Epithelial cell of proximal tubule (primary cell): ENCODE results near the gene NAPEPLD. TPM values are rescaled to one million over a fixed set of nuclear protein-coding genes. Genes with fewer than 3 reads are reported as not detected.

Experiments used
- DNase-seq: peaks from one replicate; pipeline ENCODE4 v3.0.0-alpha.2; 2011; ENCODE audit warnings: low read depth
- H3K4me3 ChIP-seq: 2 replicates; pipeline ENCODE4 v1.5.1; 2011; ENCODE audit warnings: low read depth, mild to moderate bottlenecking, low read length
- total RNA-seq: library from RNA; depleted of rRNA; stranded (reverse); fragments of >200 nt; gene quantifications from 2 replicates; pipeline ENCODE4 v1.2.3, GENCODE V29; 2015
- TF ChIP-seq, protein P1 (sequence below): conservative IDR thresholded peaks from 2 replicates; pipeline ENCODE4 v1.5.1; 2012; ENCODE audit warnings: low read depth, mild to moderate bottlenecking, low read length

The NAPEPLD gene
- total RNA-seq, 1 donor from 2014 or later, result 5.8 TPM

DNA sequence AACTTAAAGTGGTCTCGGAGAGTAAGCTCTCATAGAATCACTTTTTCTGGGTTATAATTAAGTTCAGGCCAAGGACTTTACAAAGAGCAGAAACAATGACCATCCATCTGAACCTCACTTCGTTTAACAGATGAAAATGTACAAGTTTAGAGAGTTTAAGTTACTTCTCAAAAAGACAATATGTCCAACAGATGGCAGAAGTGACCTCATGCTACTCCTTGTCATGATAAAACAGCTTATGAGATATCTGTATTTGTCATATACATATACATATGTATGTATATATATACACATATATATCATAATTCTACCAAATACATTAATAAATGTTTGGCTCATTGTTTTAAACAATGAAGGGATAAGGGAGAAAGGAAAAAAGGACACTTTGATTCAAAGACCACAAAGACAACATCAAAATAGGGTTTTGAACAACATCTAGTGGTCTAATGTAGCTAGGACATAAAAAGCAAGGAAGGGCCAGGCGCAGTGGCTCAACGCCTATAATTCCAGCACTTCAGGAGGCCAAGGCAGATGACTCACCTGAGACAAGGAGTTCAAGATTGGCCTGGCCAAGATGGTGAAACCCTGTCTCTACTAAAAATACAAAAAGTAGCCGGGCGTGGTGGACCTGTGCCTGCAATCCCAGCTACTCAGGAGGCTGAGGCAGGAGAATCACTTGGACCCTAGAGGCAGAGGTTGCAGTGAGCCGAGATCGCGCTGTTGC lies 17.8 kb downstream of the NAPEPLD start:
- TF ChIP-seq, protein P1, sequence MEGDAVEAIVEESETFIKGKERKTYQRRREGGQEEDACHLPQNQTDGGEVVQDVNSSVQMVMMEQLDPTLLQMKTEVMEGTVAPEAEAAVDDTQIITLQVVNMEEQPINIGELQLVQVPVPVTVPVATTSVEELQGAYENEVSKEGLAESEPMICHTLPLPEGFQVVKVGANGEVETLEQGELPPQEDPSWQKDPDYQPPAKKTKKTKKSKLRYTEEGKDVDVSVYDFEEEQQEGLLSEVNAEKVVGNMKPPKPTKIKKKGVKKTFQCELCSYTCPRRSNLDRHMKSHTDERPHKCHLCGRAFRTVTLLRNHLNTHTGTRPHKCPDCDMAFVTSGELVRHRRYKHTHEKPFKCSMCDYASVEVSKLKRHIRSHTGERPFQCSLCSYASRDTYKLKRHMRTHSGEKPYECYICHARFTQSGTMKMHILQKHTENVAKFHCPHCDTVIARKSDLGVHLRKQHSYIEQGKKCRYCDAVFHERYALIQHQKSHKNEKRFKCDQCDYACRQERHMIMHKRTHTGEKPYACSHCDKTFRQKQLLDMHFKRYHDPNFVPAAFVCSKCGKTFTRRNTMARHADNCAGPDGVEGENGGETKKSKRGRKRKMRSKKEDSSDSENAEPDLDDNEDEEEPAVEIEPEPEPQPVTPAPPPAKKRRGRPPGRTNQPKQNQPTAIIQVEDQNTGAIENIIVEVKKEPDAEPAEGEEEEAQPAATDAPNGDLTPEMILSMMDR, result no peak
- H3K4me3 ChIP-seq, result no peak overlapping the region
- no peak for DNase-seq

GRCh38 chr7:103129702-103130549 lies 19.0 kb downstream of the NAPEPLD start:
- TF ChIP-seq, protein P1, result no peak
- no peak overlapping the region for H3K4me3 ChIP-seq

DNA sequence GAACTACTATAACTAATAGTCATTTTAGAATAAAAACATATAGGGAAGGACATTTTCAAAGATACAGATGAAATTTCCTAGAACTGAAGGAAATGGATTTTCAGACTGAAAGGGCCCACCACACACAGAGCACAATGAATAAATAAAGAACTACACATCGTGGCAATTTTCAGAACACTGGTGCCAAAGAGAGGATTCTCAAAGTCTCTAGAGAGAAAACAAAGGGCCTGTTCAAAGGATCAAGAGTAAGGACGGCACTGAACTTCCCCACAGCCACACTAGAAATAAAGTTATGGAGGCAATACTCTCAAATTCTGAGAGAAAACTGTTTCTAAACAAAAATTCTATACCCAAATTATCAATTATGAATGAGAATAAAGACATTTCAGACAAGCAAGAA lies 21.9 kb downstream of the NAPEPLD start:
- TF ChIP-seq, protein P1, result no peak
- no peak for DNase-seq
- no peak overlapping the region for H3K4me3 ChIP-seq

More at GRCh38 chr7:103129702-103130549, 19.0 kb downstream of the NAPEPLD start:
- no peak for DNase-seq

DNA sequence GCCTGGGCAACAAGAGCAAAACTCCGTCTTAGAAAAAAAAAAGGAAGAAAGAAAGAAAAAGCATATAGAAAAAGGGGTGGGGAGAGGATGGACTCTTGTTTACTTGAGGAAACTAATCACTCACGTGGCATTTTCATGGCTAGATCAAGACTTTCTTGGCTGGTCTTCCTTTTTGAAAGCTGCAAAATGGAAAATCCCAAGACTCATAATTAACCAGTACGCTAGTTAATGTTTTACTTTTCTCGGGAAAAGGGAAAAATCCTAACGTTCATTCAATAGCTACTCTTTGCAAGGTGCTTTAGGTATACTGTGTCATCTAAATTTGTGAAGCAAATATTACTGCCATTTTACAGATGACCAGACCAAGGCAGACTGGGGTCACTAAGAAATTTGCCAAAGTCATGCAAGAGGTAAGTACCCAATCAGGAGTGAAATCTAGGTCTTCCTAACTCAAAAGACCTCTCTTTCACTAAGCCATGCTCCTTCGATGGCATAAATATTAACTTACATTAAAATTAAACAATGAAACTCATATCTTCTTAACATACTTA lies 24.4 kb downstream of the NAPEPLD start:
- H3K4me3 ChIP-seq, result peak overlapping the region; percentile 16
- peak; percentile 81 for DNase-seq
- TF ChIP-seq, protein P1, result no peak

DNA sequence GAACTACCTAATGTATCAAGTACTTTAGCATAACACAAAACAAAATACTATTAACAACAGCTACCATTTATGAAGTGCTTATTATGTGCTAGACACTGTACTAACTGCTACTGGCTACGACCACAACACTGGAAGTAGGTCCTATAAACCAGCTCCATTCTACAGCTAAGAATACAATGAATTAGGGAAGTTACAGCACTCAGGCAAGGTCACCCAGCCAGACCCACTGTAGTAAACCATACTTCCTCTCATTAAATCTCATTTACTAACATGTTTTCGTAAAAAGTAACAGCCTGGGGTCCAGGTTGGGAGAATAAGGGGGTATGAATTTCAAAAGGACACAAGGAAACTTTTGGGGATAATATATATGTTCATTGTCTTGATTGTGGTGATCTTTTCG lies 25.4 kb downstream of the NAPEPLD start:
- no peak overlapping the region for H3K4me3 ChIP-seq
- DNase-seq, result no peak
- TF ChIP-seq, protein P1, result no peak

- TF ChIP-seq, protein P1, result no peak
- no peak for DNase-seq
- H3K4me3 ChIP-seq, result no peak overlapping the region
These were observed 27.3 kb downstream of the NAPEPLD start for GRCh38 chr7:103121641-103122040.
